ENCODE results near the gene SYT14.

GRCh38 chr1:210089855-210090254, 151.8 kb downstream of the SYT14 start:
- TF ChIP-seq, protein P1, sequence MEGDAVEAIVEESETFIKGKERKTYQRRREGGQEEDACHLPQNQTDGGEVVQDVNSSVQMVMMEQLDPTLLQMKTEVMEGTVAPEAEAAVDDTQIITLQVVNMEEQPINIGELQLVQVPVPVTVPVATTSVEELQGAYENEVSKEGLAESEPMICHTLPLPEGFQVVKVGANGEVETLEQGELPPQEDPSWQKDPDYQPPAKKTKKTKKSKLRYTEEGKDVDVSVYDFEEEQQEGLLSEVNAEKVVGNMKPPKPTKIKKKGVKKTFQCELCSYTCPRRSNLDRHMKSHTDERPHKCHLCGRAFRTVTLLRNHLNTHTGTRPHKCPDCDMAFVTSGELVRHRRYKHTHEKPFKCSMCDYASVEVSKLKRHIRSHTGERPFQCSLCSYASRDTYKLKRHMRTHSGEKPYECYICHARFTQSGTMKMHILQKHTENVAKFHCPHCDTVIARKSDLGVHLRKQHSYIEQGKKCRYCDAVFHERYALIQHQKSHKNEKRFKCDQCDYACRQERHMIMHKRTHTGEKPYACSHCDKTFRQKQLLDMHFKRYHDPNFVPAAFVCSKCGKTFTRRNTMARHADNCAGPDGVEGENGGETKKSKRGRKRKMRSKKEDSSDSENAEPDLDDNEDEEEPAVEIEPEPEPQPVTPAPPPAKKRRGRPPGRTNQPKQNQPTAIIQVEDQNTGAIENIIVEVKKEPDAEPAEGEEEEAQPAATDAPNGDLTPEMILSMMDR (IDR thresholded peaks at IDR 0.05) = no peak
- no peak for TF ChIP-seq POLR2A (IDR thresholded peaks at IDR 0.05)
